Myocyte (in vitro differentiated cells): ENCODE results near the gene INO80. TPM values are rescaled to one million over a fixed set of nuclear protein-coding genes. Genes with fewer than 3 reads are reported as not detected.

Source experiments
- DNase-seq: peaks from one replicate; pipeline ENCODE4 v3.0.0-alpha.2; 2012; ENCODE audit warnings: low read depth
- total RNA-seq: library from RNA; depleted of rRNA; stranded (reverse); fragments of >200 nt; gene quantifications from 2 replicates; pipeline ENCODE4 v1.2.3, GENCODE V29; 2014

INO80 gene
- total RNA-seq, 1 donor from 2014 or later = 14.0 TPM

DNA sequence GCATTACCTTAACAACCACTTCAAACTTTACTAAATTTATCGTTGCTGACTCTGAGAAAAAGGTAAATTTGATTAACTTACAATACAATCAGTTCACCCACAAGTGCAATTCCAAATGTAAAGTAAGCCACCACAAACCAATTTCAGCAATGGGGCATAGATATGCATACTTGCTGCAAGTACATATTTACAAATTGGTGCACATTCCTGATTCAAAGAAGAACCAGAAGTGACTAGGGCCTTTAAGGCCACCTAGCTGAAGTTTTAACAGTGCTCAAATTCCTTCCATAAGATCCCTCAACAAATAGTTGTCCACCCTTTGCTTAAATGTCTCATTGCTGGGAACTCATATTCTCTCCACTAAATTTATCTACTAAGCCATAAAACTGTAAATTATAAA, 67.2 kb downstream of the INO80 start:
- no peak for DNase-seq

- DNase-seq = no peak
These were observed 67.7 kb downstream of the INO80 start for GRCh38 chr15:41048397-41048796.

DNA sequence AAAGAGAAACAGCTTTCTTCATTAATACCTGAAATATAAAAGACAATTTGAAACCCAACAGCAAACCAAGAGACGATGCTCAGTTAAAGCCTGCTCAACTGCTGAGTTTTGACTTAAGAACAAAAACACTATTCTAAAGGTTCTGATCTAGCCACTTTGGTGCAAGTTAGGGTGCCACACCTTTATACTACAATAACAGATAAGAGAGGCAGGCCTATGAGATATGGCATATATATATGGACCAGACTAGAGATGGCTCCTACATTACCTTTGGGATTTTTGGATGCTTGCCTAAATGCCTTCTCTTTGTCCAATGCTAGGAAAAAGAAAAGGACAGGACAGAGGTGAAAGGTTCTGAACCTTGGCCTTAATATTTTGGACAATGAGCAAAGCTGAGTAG, 68.6 kb downstream of the INO80 start:
- no peak for DNase-seq

DNA sequence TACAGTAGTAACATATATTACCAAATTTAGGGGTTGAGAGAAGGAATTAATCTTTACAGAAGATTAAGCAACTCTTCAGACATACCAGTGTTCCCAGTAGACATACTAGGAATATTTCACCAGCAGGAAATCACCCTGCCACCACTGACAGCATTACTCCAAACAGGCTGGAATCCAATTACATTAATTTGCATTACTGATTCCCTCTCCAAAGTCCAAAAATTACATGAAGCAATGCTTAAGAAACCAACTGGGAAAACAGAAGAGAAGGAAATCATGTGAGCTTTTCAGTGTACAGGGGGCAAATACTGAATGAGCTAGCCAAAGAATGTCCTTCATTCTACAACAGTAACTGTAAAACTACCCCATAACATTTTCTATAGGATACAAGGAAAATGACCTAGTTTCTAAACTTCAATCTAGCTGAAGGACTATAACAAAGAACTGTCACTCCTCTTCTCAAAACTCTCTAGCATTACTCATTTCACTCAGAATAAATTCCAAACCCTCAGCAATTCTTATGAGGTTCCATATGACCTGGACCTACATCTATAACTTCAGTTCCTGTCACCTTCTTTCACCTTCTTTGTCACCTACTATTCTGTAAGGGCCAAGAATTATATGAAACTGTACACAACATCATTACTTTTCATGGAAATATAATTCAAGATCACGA, 72.7 kb downstream of the INO80 start:
- DNase-seq = no peak

DNA sequence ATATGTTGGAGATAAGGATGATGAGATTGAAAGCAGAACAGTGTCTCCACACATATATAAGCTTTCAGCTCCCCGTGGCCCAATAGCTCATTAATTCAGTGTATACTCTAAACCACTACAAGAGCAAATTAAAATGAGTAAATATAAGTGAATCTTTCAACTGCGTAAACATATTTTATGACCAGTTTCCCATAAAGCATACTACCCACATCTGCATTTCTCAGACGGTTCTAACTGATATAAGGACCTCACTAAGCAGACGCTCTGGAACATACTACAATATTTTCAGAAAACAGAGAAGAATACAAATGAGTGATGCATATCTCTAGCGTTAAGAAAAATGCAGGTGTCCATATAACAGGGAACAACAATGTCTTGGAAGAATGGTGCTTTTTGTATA, 73.2 kb downstream of the INO80 start:
- DNase-seq = no peak

DNA sequence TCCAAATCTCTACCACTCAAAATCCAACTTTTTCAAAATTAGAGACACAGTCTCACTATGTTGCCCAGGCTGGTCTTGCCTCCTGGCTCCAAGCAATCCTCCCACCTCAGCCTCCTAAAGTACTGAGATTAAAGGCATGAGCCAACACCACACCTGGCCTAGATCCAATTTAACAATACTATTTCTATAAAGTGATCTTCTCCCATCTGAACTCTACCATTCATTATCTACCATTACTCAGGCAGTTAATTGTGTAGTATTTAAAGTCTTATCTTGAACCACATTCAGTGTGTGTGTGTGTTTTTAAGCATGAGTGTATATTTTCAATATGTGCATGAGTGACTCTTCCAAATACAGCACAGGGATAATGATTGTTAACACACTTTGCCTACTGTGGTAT, 77.0 kb downstream of the INO80 start:
- DNase-seq = no peak

- no peak for DNase-seq
These were observed 84.1 kb downstream of the INO80 start for GRCh38 chr15:41032079-41032328.

DNA sequence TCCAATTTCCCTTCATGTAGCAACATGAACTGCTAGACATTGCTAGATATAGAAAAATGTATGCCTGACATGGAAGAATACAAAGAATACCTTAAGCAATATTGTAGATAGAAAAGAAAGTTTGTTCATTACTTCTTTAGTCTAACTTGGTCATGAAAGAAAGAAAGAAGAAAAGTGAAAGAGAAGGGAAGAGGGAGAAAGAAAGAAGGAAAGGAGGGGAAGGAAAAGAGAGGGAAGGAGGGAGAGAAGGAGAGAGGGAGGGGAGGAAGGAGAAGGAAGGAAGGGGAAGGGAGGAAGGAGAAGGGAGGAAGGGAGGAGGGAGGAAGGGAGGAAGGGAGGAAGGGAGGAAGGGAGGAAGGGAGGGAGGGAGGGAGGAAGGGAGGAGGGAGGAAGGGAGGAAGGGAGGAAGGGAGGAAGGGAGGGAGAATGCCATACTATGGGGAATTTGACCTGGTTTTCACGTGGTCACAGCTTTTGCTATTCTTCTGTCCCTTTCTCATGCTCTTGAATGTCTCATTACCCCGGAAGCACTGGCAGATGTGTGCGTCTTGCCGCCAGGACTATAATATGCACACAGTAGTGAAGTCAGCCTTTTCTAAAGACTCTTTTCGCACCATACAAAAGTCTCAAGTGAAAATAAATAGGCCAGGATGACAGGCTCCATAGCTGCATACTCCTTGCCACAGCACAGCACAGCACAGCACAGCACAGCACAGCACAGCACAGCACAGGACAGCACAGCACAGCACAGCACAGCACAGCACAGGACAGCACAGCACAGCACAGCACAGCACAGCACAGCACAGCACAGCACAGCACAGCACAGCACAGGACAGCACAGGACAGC, 84.6 kb downstream of the INO80 start:
- no peak for DNase-seq

- DNase-seq = no peak
These were observed 87.2 kb downstream of the INO80 start for GRCh38 chr15:41028853-41029252.

DNA sequence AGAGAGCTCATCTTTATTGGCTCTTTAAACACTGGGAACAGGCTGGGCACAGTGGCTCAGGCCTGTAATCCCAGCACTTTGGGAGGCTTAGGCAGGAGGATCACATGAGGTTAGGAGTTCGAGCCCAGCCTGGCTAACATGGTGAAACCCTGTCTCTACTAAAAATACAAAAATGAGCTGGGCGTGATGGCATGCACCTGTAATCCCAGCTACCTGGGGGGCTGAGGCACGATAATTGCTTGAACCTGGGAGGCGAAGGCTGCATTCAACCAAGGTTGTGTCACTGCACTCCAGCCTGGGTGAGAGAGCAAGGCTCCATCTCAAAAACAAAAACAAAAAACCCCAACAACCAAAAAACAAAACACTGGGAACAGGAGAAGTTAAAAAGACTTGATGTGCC, 90.7 kb downstream of the INO80 start:
- DNase-seq = no peak

DNA sequence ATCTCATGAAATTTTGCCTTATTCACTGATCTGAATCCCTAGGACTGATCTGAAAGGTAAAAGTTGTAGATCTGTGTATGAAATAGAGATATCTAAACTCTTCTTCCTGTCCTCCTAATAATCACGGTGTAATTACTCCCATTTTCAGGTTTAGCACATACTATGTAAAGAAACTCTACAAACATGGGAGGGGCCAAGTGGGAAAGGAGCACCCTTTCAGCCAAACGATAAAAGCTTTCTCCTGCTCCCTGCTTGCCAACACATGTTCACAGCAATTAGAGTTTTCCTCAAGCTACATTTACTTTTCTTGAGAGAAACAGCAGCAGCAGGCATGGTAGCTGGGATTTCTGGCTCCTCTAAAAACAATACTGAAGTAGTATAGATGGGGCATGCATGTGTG, 91.2 kb downstream of the INO80 start:
- no peak for DNase-seq

GRCh38 chr15:41024131-41024530, 91.9 kb downstream of the INO80 start:
- peak; percentile 50 for DNase-seq

DNA sequence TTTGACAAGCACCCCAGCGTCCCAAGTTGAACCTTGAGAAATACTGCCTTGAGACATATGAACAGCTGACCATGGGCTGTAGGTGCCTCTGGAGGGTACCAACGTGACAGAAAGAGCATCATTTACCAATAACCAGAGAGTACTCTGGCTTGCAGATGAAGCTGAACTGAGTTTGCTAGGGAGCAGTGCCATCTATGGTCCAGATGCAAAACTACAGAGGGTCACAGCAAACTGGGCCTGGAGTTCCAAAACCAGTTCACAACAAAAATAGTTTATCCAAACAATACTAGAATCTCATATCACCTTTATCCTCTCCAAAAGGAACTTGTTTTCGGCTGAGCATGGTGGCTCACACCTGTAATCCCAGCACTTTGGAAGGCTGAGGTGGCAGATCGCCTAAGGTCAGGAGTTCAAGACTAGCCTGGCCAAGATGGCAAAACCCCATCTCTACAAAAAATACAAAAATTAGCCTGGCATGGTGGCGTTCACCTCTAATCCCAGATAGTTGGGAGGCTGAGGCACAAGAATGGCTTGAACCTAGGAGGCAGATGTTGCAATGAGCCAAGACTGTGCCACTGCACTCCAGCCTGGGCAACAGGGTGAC, 93.5 kb downstream of the INO80 start:
- peak; percentile 61 for DNase-seq

- no peak for DNase-seq
These were observed 95.3 kb downstream of the INO80 start for GRCh38 chr15:41020829-41021228.

DNA sequence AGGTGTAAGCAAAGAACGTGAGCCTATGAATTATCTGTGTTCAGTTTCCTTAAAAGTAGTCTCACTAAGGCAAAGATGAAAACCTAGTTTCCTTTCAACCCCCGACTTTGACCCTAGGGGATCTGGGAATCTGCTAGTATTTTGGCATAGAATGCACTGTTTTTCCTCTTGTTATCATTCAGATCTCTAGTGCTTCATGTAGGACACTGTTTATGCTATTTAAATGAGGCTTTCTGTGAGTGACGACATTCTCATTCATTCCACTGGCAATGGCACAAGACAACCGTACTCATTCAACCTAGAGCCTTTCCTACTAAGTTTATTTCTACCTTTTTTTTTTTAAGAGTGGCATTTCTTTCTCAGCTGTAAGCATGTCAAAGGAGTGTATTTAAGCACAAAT, 95.8 kb downstream of the INO80 start:
- DNase-seq = no peak

DNA sequence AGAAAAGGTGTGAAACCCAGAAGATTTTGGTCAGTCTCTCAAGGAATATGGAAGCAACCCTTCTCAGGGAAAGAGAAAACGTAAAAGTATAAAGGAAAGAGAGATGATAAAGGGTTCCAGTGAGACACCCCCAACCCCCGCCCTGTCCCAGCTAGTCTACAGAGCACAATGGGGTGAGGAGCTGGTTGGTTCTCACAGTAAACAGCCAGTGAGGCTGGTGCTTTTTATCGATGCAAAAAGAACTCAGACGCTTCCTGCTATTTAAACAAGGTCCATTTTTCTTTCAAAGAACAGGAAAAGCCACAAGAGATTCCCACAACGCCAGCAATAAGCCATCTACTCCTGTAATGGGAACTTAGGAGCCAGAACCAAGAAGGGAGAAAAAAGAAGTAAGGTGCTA, 96.9 kb downstream of the INO80 start:
- DNase-seq = no peak

DNA sequence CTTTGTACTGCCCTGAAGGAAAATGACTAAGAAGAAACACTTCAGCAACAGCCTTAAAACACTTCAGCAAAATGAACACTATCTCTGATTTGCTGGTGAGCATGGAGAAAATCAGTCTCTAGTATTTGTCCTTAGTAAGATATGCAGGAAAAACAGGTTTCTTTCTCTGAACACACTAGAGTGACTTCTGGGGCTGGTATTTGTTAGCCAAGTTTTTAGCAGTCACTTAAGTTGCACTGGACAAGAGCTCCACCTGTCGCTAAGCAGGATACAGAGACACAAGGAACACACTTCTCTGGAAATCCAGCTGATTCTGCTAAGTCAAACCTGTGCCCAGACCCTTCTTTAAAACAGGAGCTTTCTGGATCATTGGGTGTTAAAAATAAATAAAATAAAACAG, 97.5 kb downstream of the INO80 start:
- DNase-seq = no peak

DNA sequence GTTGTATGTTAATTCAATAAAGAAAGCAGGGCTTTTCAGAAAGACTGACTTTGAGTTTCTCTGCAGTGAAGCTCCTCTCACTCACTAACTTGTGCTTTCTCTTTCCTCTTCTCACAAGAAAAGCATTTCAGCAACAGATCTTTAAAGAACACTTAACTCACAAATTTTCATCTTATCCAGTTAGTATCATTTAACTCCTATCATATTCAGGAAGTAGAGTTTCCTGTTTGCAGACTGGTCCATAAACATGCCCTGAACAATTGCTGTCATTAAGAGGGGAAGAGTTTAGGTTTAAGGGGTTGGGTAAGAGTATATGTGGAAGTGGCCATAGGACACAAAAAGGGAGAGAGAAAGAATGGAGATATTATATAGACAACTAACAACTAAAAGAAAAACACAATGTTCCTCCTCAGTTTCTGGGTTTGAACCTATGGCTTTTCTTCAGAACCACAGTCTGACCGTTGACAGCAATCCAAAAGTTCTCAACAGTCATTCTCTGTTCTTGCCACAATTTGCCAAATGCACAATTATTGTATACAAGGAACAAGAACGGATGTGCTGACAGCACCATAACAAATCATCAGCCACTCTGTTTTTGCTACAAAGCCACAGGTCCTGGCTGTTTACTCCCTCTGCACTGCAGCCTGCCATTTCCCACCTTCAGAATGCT, 98.9 kb downstream of the INO80 start:
- no peak for DNase-seq

DNA sequence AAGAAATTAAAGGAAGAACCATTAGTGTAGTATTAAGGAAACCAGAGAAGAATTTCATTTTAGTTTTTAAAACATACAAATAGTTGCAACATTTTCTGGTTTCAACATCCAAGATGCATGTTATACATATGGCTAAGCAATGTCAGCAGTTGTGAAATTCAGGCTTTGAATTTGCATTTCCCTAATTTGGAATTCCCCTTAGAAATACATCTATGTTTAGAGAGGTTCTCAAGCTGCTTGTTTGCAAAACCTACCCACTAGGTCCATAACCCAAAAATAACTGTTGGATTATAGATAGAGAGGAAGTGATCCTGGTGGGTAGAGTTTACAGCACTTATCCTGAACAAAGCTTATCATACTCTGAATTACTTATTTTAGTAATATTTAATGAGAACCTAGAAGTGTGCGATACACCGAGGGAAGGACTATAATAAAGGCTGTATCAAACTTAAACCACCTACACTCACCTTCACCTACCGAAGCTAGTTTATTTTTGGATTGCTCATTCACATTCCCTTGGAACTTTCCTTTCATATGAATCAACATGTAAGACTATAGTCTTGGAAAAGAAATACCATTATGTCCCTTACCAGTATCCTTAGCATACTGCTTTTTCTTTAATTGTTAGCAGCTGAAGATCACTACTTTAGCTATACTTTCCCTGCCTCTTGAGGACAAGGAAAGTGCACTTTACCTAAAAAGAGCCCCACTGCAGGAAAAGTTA, 102.2 kb downstream of the INO80 start:
- DNase-seq = no peak

GRCh38 chr15:41011055-41011815, 104.8 kb downstream of the INO80 start:
- DNase-seq = no peak

DNA sequence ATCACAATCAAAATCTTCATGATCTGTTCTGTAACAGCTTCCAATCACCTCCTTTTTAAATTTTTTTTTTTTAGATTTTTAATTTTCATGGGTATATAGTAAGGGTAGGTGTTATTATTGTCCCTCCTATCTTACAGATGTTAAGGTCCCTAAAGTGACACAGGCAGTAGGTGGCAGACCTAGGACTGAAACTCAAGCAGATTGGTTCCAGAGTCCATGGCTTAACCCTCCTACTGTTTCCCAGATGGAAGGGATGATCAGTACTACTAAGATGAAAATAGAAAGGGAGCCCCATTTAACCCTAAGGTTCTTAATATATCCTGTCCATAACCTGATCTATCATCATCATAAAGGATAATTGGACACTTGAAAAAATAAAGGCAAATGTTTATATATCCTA, 105.7 kb downstream of the INO80 start:
- DNase-seq = no peak
